Peyer's patch (tissue), 4 donors: ENCODE measurements around the gene PPP5C. TPM values are rescaled to one million over a fixed set of nuclear protein-coding genes. Genes with fewer than 3 reads are reported as not detected.
"Not testable (repeated sequence)": the region's sequence is repeated elsewhere in the genome, so short reads cannot be mapped to it uniquely, and the experiment has no call there.

ENCODE experiments used
- DNase-seq, 3 donors: peaks; one replicate each; pipeline ENCODE4 v3.0.0-alpha.2; 2017 to 2019
- H3K27ac ChIP-seq, 4 donors: fragments of 200-600 bp; sonication (generic); one replicate each; pipeline ENCODE4 v1.5.1; 2016 to 2019
- H3K27me3 ChIP-seq, 2 donors: fragments of 200-600 bp; sonication (generic); one replicate each; pipeline ENCODE4 v1.5.1; 2019
- H3K36me3 ChIP-seq, 3 donors: fragments of 200-600 bp; sonication (generic); one replicate each; pipeline ENCODE4 v1.5.1; 2016 to 2019
- H3K4me1 ChIP-seq, 4 donors: fragments of 200-600 bp; sonication (generic); one replicate each; pipeline ENCODE4 v1.5.1; 2016 to 2019
- H3K4me3 ChIP-seq, 4 donors: fragments of 200-600 bp; sonication (generic); 1 replicate in 3 of 4; 2 replicates in 1 of 4; pipeline ENCODE4 v1.5.1; 2016 to 2019; ENCODE audit warnings: mild to moderate bottlenecking in 1 of 4
- H3K9me3 ChIP-seq, 4 donors: fragments of 200-600 bp; sonication (generic); one replicate each; pipeline ENCODE4 v1.5.1; 2016 to 2019; ENCODE audit warnings: mild to moderate bottlenecking in 1 of 4
- POLR2A ChIP-seq, 2 donors: fragments of 450-650 bp; IDR thresholded peaks; one replicate each; pipeline ENCODE4 v1.5.1; 2017; ENCODE audit warnings: antibody characterized with exemption in 2 of 2, mild to moderate bottlenecking in 2 of 2, moderate library complexity in 2 of 2
- small RNA-seq, 2 donors: library from RNA; depleted of rRNA; stranded (forward); fragments of <200 nt; gene quantifications; one replicate each; pipeline ENCODE3, GENCODE V24; 2016
- total RNA-seq, 4 donors: library from RNA; depleted of rRNA; stranded (reverse); fragments of >200 nt; gene quantifications; one replicate each; pipeline ENCODE4 v1.1.0, GENCODE V29; 2016
- TF ChIP-seq, protein P1 (sequence below), 6 experiments: fragments of 450-650 bp in 4 of 6; fragments of 200-600 bp in 2 of 6; sonication (generic) in 1 of 6; IDR thresholded peaks; one replicate each; pipeline ENCODE4 v1.5.1; 2017 to 2019; ENCODE audit warnings: antibody characterized with exemption in 6 of 6, mild to moderate bottlenecking in 3 of 6, moderate library complexity in 1 of 6

The PPP5C gene
- total RNA-seq, 4 donors from 2014 or later, result 68.8 to 214 (median 129) TPM

GRCh38 chr19:46431824-46432223, 84.9 kb downstream of the PPP5C start:
- no peaks in the 10 kb centered on the region for H3K9me3 ChIP-seq
- H3K4me1 ChIP-seq, result peaks cover 0 to 9% (median 6%) of the 10 kb centered on the region in 4 donors
- DNase-seq, result no peak
- H3K27ac ChIP-seq, result no peak overlapping the region
- H3K27me3 ChIP-seq, result no peaks in the 10 kb centered on the region
- no peak overlapping the region for H3K4me3 ChIP-seq
- TF ChIP-seq, protein P1, sequence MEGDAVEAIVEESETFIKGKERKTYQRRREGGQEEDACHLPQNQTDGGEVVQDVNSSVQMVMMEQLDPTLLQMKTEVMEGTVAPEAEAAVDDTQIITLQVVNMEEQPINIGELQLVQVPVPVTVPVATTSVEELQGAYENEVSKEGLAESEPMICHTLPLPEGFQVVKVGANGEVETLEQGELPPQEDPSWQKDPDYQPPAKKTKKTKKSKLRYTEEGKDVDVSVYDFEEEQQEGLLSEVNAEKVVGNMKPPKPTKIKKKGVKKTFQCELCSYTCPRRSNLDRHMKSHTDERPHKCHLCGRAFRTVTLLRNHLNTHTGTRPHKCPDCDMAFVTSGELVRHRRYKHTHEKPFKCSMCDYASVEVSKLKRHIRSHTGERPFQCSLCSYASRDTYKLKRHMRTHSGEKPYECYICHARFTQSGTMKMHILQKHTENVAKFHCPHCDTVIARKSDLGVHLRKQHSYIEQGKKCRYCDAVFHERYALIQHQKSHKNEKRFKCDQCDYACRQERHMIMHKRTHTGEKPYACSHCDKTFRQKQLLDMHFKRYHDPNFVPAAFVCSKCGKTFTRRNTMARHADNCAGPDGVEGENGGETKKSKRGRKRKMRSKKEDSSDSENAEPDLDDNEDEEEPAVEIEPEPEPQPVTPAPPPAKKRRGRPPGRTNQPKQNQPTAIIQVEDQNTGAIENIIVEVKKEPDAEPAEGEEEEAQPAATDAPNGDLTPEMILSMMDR (IDR thresholded peaks at IDR 0.05), result no peak
- TF ChIP-seq POLR2A (IDR thresholded peaks at IDR 0.05), result no peak
- no peaks in the 10 kb centered on the region for H3K36me3 ChIP-seq

GRCh38 chr19:46433470-46433869, 86.6 kb downstream of the PPP5C start:
- not testable (repeated sequence) for DNase-seq, H3K4me1 ChIP-seq, H3K4me3 ChIP-seq, H3K36me3 ChIP-seq, H3K27ac ChIP-seq, H3K27me3 ChIP-seq, H3K9me3 ChIP-seq

DNA sequence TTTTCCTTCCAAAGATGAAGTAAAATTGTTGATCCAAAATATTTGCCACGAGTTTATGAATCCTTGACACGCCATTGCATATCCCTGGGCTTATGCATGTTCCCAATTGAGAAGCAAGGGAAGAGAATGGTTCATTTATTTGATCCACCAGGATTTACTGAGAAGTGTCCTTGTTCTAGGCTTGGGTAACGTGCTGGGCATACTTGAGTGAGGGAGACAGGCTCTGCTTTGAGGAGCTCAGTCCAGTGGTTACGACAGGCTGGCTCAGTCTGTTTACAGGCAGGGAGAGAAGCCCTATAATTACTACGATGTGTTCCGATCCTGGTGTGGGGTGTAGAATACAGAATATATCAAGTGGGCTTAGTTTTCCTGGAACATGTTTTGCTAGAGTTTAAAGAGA, 88.1 kb downstream of the PPP5C start:
- no peak for DNase-seq

DNA sequence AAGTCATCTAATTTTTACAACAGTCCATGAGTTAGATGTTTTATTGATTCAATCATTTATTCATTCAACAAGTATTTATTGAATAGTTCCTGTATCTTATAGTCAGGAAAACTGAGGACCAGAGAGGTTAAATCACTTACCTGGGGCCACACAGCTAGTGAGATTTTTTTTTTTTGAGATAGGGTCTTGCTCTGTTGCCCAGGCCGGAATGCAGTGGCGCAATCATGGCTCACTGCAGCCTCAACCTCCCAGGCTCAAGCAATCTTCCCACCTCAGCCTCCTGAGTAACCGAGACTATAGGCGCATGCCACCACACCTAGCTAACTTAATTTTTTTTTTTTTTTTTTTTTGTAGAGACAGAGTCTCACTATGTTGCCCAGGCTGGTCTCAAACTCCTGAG, 88.8 kb downstream of the PPP5C start:
- not testable (repeated sequence) for DNase-seq, H3K4me3 ChIP-seq

More for the DNA sequence above, 88.1 kb downstream of the PPP5C start:
- no peak overlapping the region for H3K4me3 ChIP-seq
- no peaks in the 10 kb centered on the region for H3K27me3 ChIP-seq
- no peaks in the 10 kb centered on the region for H3K4me1 ChIP-seq
- TF ChIP-seq, protein P1 (IDR thresholded peaks at IDR 0.05), result no peak
- TF ChIP-seq POLR2A (IDR thresholded peaks at IDR 0.05), result no peak
- H3K9me3 ChIP-seq, result no peaks in the 10 kb centered on the region
- no peak overlapping the region for H3K27ac ChIP-seq
- H3K36me3 ChIP-seq, result no peaks in the 10 kb centered on the region

More for the DNA sequence above, 88.8 kb downstream of the PPP5C start:
- not testable (repeated sequence) for H3K4me1 ChIP-seq, H3K9me3 ChIP-seq, H3K27ac ChIP-seq, H3K27me3 ChIP-seq, H3K36me3 ChIP-seq

Small RNAs within 50 kb of the gene (small RNA-seq; reads per million reads assigned to genes)
- gene RNU6-924P, result 0 reads per million in 2 donors

Other genes with a start within 250 kb of the PPP5C start
- gene IGFL3, start 222.4 kb upstream of the PPP5C start, total RNA-seq, result not detected
- gene IGFL2, start 198.8 kb upstream of the PPP5C start, total RNA-seq, result not detected
- gene IGFL1, start 117.3 kb upstream of the PPP5C start, total RNA-seq, result not detected
- 100 to 1,000 TPM in 2 of 4 donors, 10 to 100 TPM in 2; 18.4 to 262 (median 91.2) TPM for gene HIF3A, start 50.0 kb upstream of the PPP5C start, total RNA-seq
- 1 to 10 TPM in 1 of 4 donors, under 1 TPM in 3; 0.70 to 2.5 (median 0.90) TPM for gene CCDC8, start 66.5 kb downstream of the PPP5C start, total RNA-seq
- gene PNMA8C, start 81.8 kb downstream of the PPP5C start, total RNA-seq, result not detected
- gene PNMA8A, start 124.5 kb downstream of the PPP5C start, total RNA-seq, result under 1 TPM in 1 of 4 donors, not detected in 3; 0.28 TPM
- gene PNMA8B, start 148.8 kb downstream of the PPP5C start, total RNA-seq, result 1 to 10 TPM in 1 of 4 donors, under 1 TPM in 2, not detected in 1; 0.38 to 1.7 (median 0.67) TPM